HL-60 (cell line): ENCODE measurements around the gene TMEM140.

ENCODE experiments used
- DNase-seq, 2 experiments: peaks; one replicate each; pipeline ENCODE4 v3.0.0-alpha.2; 2010 to 2020; ENCODE audit warnings: low read depth in 1 of 2, low spot score in 1 of 2
- H3K27ac ChIP-seq: fragments of 250-450 bp; sonication (Bioruptor Pico); replicated peaks from 2 replicates; pipeline ENCODE4 v1.5.1; 2020; ENCODE audit warnings: mild to moderate bottlenecking, moderate library complexity
- H3K27me3 ChIP-seq: fragments of 250-450 bp; sonication (Bioruptor Pico); 2 replicates; pipeline ENCODE4 v1.5.1; 2021; ENCODE audit warnings: mild to moderate bottlenecking, moderate library complexity; ENCODE audit not compliant: insufficient read depth, poor library complexity, severe bottlenecking
- H3K4me3 ChIP-seq: replicated peaks from 2 replicates; pipeline ENCODE4 v1.5.1; 2011; ENCODE audit warnings: mild to moderate bottlenecking, control low read depth, low read length; ENCODE audit not compliant: insufficient read depth
- GABPA ChIP-seq: IDR thresholded peaks from 2 replicates; pipeline ENCODE4 v1.6.1; 2012; ENCODE audit warnings: low read depth
- POLR2AphosphoS5 ChIP-seq: IDR thresholded peaks from 2 replicates; pipeline ENCODE4 v1.6.1; 2012; ENCODE audit warnings: low read depth
- REST ChIP-seq: IDR thresholded peaks from 2 replicates; pipeline ENCODE4 v1.6.1; 2012; ENCODE audit warnings: low read depth; ENCODE audit not compliant: insufficient replicate concordance
- SPI1 ChIP-seq: IDR thresholded peaks from 2 replicates; pipeline ENCODE4 v1.6.1; 2012; ENCODE audit warnings: low read depth, mild to moderate bottlenecking, borderline replicate concordance
- TF ChIP-seq, protein P1 (sequence below): IDR thresholded peaks from one replicate; pipeline ENCODE4 v1.5.1; 2011; ENCODE audit warnings: low read length, control low read depth, inconsistent platforms; ENCODE audit not compliant: insufficient read depth

Gene TMEM140

DNA sequence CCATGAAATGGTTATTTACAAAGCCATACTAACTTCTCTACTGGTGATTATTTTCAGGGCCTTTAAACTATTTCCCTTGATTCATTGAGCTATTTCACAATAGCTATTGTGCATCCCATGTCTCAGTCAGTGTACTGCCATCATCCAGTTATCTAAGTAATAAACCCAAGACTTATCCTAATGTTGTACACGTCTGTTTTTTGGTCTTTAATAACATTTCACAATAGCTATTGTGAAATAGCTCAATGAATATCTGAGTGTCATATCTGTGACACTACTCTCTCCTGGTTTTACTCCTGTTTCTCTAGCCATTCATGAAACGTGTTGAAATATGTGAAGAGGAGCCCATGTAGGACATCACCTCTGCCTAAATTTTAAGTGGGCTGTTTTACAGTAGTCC is 36.5 kb upstream of the TMEM140 start:
- DNase-seq = no peak
- Histone ChIP-seq H3K27me3 (no peaks in the 10 kb centered on the region), H3K27ac (no peak overlapping the region), H3K4me3 (no peak overlapping the region)
- TF ChIP-seq GABPA (no peak), REST (no peak), POLR2AphosphoS5 (no peak), SPI1 (no peak)
- TF ChIP-seq, protein P1, sequence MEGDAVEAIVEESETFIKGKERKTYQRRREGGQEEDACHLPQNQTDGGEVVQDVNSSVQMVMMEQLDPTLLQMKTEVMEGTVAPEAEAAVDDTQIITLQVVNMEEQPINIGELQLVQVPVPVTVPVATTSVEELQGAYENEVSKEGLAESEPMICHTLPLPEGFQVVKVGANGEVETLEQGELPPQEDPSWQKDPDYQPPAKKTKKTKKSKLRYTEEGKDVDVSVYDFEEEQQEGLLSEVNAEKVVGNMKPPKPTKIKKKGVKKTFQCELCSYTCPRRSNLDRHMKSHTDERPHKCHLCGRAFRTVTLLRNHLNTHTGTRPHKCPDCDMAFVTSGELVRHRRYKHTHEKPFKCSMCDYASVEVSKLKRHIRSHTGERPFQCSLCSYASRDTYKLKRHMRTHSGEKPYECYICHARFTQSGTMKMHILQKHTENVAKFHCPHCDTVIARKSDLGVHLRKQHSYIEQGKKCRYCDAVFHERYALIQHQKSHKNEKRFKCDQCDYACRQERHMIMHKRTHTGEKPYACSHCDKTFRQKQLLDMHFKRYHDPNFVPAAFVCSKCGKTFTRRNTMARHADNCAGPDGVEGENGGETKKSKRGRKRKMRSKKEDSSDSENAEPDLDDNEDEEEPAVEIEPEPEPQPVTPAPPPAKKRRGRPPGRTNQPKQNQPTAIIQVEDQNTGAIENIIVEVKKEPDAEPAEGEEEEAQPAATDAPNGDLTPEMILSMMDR = no peak

GRCh38 chr7:135114622-135115021 is 33.2 kb upstream of the TMEM140 start:
- Histone ChIP-seq H3K27ac (no peak overlapping the region), H3K4me3 (no peak overlapping the region), H3K27me3 (no peaks in the 10 kb centered on the region)
- no peak for DNase-seq
- TF ChIP-seq SPI1 = no peak
- no peak for TF ChIP-seq POLR2AphosphoS5
- TF ChIP-seq, protein P1 = no peak
- no peak for TF ChIP-seq REST
- no peak for TF ChIP-seq GABPA

GRCh38 chr7:135117096-135117495 is 30.8 kb upstream of the TMEM140 start:
- no peaks in the 10 kb centered on the region for H3K27me3 ChIP-seq
- DNase-seq = no peak
- no peak overlapping the region for H3K27ac ChIP-seq
- H3K4me3 ChIP-seq = no peak overlapping the region
- TF ChIP-seq REST (no peak), SPI1 (no peak), GABPA (no peak), POLR2AphosphoS5 (no peak)
- TF ChIP-seq, protein P1 = no peak
